GM20431 (cell line): ENCODE measurements around the gene CIC.

Experiments used
- in situ Hi-C: fragments of 300-500 bp; cut with MseI, MboI; formaldehyde crosslinking; loops from one replicate; pipeline ENCODE4 v1.15.0; 2020; ENCODE audit warnings: low sequenced_read_pairs; ENCODE audit not compliant: unreplicated experiment

Gene CIC

GRCh38 chr19:42242512-42243409 lies 26.3 kb upstream of the CIC start, which contains the start of gene GSK3A:
Gene GSK3A, minus strand, starts transcription at chr19:42242602. Its CDS starts 137 bp downstream, at chr19:42242465.
- in situ Hi-C loops, result no loop called here

DNA sequence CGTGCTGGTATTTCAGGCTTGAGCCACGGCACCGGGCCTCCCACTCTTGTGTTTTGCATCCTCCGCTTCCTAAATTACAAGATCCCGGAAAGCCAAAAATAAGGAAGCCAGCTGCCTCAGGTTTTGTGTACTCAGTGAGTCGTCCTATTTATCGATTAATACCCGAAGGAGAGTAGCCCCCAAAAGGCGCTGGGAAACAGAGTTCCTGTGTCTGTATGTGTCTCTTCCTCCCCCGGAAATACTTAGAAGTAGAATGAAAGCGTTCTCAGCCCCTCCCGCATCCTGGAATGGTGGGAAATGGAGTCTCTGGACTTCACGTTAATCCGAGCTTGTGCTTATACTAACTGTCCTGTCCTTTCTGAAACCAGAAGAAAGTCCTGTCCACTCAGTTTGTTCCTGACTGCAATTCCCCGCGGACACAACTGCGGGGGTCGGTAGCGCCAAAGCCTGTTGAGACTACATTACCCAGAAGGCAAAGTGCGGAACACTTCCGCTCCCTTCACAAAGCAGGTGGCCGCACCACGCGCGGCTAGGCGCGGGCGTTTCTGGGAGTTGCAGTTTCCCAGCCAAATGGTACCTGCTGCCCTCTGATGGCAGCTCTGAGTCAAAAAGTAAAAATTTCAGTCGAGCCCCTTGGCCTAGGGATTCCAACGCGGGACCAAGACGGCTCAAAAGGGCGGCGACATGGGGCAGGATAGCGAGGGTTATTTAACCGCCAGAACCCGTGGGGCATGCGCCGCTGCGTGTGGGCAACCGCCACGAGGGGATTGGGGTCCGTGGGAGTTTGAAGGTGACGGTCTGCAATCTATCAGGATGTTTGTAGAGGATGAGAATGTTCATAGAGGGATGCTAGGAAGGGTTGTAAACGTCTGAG lies 24.5 kb upstream of the CIC start:
- in situ Hi-C loops, result no loop called here

GRCh38 chr19:42245231-42245630 lies 23.8 kb upstream of the CIC start:
- in situ Hi-C loops, result no loop called here

DNA sequence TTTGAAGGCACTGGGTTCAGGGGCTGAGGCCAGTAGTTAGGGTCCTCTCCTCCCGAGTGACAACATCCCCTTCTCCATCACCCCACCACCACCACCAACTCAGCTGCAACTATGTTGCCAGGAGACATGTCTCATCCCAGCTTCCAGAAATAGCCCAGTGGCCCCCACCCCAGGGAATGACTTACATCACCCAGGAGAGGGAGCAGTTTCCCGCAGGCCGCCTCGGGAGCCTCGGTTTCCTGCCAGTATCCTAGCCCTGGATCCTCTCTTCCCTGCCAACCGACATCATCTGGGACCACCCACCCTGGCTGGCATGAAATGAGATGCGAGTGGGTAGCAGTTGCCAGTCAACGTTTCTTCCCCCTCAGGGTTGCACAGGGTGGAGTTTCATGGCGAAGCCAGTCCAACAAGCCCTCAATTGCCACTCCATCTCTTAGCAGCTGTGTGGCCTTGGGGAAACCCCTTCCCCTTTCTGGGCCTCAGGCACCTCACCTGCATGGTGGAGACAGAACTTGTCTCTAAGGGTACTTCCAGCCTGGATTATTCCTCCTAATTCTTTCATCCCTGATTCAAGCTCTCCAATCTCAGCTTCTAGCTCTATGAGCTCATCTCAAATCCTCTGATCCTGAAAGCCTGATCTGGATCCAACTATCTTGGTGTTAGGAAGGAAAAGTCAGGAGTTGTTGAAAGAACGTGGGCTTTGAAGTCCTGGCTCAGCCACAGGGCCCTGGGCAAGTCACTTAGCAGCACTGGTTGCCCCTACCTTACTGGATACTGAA lies 22.7 kb upstream of the CIC start:
- in situ Hi-C loops, result no loop called here

DNA sequence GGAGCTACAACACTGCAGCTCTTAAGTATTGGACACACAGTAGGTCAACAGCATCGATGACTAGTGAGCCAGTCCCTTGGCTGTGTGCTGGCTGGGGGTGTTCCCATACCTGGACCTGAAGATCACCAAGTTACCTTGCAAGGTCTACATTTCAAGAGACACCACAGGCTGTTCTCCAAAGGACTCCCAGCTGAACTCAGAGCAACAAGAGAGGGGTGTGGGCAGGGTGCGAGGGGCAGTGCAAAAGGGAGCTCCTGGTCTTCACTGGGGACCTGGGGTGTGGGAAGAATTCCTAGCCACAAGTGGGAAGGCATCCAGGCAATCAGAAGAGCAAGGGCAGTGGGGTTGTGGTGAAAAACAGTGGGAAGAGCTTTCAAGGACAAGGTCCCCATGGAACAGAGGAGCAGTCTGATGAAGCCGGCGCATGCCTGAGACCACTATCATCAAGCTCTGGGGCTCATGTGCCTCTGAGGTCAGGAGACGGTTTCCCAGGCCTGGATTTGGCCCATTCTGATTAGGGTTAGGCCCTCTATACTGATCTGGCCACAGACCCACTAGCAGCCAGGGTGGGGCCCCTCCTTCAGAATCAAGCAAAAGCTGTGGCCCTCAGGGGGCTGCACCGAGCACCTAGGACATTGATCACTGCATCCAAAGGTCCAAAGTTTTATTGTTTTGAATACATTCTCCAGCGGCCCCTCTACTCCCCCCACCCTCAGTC lies 22.0 kb upstream of the CIC start:
- in situ Hi-C loops, result no loop called here

DNA sequence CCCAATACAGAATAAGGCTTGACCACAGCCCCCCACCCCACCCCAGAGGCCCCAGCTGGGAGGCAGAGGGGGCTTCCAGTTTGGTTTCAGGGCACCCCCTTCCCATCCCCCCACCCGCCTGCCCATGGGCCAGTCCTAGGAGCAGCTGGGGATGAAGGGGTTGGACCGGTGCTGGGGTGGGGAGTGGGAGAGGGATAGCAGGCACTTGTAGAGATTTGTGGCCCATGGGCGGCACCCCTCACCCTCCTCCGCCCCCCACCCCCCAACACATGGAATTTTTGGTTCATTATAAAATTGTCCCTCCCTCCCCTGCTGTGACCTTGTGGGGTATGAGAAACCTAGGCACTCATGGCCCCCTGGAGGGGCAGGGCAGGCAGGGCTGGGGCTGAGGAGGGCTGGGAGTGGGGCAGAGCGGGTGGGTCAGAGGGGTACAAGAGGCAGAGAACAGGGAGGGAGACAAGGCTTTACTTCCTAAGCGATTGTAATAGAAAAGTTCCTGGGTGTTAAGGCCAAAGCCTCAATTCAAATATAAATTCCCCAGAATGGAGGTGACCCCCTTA lies 21.3 kb upstream of the CIC start:
- in situ Hi-C loops, result no loop called here

DNA sequence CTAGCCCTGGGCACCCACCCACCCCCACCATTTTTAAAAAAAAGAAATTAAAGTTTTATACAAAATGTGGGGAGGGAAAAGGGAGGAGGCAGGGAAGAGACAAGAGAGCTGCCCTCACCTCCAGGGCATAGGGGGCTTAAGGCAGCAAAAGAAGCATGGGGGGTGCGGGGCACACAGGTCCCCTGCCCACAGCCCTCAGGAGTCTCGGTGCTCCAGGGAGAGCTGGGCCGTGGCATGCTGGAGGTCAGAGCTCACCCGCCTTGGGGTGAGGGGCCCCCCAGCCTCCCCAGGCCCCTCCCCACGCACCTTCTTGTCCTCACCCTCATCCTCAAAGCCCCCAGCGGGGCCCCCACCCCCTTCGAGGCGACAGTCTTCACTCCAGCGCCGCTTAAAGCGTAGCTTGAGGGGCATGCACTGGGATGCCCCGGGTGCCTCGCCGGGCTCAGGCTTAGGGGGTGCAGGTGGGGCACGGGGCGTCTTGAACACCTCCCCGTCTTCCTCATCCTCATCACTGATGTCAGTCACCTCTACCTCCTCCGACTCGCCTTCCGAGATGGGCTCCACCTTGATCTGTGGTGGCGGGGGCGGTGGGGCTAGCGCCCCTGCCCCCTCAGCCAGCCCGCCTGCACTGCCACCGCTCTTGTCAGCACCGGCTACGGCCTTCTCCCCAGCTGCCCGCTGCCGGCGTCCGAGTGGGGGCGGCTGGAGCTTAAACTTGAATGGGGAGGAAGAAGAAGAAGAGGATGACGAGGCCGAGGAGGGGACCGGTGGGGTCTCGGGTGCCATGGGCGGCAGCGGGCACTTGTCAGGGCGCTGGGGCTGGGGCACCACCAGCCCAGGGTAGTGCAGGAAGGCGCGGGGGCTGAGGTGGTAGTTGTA lies 20.5 kb upstream of the CIC start:
- in situ Hi-C loops, result no loop called here

GRCh38 chr19:42249149-42249750 lies 19.8 kb upstream of the CIC start:
- in situ Hi-C loops, result no loop called here

GRCh38 chr19:42249769-42250168 lies 19.3 kb upstream of the CIC start:
- in situ Hi-C loops, result no loop called here

DNA sequence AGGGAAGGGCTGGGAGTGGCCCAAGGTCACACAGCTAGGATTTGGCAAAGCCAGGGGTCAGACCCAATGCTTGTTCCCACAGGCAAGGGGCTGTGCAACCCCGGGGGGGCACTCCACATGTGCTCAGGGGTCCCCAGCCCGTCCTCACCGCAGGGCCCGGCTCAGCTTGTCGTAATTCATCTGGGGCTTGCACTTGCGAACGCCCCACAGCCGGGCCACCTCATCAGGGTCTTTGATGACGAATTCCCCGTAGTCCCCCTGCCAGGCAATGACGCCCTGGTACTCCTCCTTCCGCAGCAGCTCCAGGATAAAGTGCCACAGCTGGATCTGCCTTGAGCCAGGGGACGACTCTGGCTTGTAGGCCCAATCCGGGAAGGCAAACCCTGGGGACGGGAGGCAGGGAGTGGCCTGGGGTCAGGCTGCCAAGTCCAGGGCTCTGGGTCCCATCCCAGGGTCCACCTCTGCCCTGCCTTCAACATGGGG lies 18.8 kb upstream of the CIC start:
- in situ Hi-C loops, result no loop called here

DNA sequence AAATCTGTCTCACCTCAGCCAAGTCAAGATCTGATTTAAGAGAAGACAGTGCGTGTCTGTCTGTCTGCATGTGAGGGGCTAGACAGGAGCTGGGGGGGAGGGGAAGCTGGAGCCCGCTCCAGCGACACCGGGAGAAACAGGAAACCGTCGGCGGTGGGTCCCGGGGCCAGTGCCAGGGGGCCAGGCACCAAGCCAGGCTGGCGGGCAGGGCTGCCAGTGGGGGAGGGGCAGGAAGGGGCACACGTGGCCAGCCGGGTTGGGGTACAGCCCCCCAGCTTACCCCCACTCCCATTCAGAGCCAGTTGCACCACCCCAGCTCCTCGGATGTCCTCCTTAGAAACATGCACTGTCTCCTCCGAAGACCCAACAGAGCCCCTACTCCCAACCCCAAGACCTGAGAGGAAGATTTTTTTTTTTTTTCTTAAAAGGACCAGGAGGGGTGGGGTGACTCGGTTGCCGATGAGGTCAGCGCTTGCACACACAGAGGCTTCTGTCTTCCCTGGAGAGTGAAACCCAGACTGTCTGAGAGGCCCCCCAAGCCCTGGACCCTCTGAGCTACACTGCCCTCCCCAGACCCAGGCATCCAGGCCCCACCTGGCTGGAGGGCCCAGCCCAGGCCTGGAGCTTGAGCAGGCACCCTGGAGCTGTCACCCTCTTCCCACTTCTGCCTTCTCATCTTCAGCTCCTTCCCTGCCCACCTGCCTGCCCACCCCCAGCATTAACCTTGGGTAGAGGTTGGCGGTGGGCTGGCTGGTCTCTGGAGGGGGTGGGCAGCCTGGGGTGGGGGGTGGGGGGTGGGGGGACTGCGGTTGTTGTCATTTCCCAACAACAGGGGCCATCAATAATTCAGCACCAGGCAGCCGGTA lies 18.2 kb upstream of the CIC start:
- in situ Hi-C loops, result no loop called here

DNA sequence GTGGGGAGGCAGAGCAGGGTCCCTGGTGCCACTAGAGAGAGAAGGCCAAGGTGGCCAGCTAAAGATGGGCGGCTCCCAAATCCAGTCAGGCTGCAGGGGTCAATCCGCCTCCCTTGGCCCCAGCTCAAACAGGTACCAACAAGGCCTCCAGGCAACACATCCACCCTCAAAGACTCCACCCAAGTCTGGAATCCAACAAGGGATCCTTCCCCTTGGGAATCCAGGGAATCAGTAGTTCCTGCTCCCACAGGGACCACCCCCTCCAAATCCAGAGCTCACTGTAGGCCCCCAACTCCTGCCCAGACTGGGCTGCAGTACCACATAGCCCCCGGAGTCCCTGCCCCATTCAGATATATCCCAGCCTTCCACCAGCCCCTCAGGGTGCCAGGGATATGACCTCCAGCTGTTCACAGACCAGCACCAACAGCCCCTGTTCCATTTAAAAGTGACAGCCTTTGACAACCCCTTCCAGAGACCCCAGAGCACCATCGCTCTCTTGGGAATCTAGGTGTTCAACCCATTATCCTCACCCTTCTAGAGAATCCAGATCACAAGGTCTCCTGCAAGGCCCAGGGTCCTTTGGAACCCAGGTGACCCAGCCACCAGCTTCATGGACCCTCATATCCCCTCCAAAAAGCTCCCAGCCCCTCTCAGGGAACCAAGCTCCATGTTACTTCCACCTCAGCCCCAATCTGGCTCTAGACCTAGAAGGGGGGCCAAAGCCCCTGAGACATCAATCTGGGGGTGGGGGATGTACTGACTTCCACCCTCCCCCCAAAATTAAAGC lies 17.3 kb upstream of the CIC start:
- in situ Hi-C loops, result no loop called here

DNA sequence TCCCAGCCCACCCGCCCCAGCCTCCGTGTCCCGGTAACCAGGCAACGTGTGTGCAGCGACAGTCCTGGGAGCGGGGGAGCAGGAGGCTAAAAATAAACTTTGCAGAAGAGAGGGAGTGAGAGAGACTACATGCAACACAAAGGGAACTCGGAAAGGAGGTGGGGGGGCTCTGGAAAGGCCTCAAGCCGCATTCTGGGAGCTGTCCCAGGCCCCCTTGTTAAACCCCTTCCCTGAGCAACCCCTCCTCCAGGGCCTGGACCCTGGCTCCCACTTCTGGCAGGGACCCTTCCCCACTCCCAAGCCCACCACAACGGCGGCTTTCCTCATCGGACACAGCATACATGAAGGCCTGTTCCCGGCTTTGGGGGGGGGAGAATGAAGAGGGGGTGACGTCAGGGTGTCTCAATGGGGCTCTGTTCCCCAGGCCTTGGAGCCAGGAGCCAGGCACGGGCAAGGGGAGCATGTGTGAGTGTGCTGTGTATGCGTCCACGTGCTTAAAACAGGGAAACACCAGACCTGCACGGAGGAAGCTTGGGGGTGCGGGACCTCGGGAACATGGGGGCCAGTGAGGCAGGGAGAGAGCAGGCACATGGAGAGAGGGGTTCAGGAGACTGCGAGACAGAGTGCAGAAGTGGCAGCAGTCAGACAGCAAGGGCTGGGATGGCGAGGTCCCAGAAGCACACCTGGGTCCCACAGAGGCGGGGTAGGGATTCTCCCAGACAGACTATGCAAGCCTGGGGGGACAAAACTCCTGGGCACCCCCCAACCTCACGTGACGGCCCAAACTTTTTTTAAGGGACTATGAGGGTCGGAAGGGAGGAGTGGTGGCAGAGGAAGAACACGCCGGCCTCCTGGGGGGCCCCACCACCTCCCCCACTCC lies 16.4 kb upstream of the CIC start:
- in situ Hi-C loops, result no loop called here

- in situ Hi-C loops, result no loop called here
Observed at GRCh38 chr19:42253245-42254088, 15.6 kb upstream of the CIC start.
